Measurements from ENCODE around the gene AP3B1.

GRCh38 chr5:78046006-78046405 is 248.5 kb downstream of the AP3B1 start:
- TF ChIP-seq CTCF (IDR thresholded peaks at IDR 0.05) (no peak), CREM (CRISPR knock-in tag; IDR thresholded peaks at IDR 0.05) (no peak), ATF6 (CRISPR knock-in tag; IDR thresholded peaks at IDR 0.05) (no peak), NFYB (CRISPR knock-in tag; conservative IDR thresholded peaks at IDR 0.05; ENCODE audit: low read depth) (no peak), ELF4 (CRISPR knock-in tag; IDR thresholded peaks at IDR 0.05; ENCODE audit: low read depth) (no peak), SP1 (CRISPR knock-in tag; conservative IDR thresholded peaks at IDR 0.05) (no peak), ESRRA (CRISPR knock-in tag; IDR thresholded peaks at IDR 0.05; ENCODE audit: borderline replicate concordance) (no peak), RELA (CRISPR knock-in tag; IDR thresholded peaks at IDR 0.05; ENCODE audit: borderline replicate concordance) (no peak), MAX (CRISPR knock-in tag; IDR thresholded peaks at IDR 0.05) (no peak)
